ENCODE data around the gene PRRT2.
"Not testable (repeated sequence)": the region's sequence is repeated elsewhere in the genome, so short reads cannot be mapped to it uniquely, and the experiment has no call there.

The PRRT2 gene

DNA sequence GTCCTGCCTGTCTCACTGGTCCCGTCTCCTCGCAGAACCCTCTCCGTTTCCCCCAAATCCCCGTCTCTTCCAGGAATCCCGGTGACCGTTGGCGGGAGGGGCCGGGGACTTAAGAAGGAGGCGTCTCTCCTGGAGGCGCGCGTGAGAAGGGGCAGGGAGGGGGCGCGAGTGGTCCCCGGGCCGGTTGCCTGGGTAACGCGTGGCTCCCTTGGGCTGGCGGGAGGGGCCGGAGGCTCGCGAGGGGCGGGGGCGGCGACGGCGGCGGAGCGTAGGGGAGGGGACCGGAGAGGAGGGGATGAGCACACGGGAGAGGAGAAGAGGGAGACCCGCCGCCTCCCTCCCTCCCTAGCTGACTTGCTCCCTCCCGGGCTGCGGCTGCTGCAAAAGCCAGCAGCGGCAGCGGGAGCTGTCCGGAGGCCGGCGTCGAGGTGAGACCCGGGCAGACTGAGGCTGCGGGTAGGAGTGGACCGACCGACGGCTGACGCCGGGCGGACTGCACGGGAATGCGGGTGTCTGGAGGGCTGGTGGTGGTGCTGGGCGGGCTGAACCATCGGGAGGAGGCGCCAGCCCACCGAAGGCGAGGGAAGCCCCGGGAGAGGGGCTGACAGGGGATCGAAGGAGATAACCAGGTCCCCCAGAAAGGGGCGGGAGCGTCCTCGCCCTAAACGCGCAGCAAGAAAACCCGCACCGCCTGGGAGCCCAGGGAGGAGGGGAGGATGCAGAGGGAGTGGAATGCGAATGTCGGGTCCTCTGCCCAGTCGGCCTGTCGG, at the start of gene PRRT2:
Gene PRRT2 (plus strand): TSS at position 298 of the 770 bp plus-strand sequence. CDS start 862 bp downstream, outside the sequence.
- no peak for DNase-seq (ENCODE audit: low read depth)

DNA sequence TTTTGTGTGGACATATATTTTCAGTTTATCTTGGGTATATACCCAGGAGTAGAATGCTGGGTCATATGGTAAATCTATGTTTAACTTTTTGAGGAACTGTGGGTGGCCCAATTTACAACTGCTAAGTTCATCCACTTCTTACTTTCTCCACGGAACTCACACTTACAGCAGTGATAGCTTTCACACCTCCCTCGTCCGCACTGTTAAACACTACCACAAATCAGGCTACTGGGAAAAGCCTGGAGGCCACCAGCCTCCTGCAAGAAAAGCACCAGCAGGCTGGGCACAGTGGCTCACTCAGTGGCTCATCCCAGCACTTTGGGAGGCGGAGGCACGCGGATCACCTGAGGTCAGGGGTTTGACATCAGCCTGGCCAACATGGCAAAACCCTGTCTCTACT, 48.7 kb upstream of the PRRT2 start:
- no peak for DNase-seq (ENCODE audit: low read depth)

DNA sequence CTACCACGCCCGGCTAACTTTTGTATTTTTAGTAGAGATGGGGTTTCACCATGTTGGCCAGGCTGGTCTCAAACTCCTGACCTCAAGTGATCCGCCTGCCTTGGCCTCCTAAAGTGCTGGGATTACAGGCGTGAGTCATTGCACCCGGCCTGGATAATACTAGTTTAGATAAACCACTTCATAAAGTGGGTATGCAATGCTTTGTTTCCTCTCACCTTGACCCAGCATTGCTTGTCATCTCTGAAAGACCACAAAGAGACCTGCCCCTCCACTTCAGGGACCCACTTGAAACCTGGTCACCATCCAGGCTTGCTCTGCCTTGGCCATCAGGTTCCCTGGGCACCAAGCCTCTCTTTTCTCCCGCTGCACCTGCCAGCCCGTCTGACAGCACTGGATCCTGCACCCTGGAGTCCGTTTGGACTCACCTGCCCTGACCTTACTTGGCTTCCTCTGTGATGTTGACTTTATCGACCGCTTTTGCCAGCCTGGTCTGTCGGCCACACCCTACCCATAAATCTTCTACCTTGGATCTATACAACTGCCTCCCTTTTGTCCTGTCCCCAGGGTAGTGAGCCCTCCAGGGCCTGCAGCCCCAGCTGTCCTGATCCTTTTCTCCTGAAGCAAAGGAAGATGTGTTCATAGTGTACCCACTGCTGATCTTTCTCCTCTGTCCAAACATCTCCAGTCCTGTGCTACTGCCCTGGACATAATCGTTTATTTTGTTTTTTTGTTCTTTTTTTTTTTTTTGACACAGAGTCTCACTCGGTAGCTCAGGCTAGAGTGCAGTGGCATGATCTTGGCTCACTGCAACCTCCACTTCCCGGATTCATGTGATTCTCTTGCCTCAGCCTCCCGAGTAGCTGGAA, 46.6 kb upstream of the PRRT2 start:
- no peak for DNase-seq (ENCODE audit: low read depth)

DNA sequence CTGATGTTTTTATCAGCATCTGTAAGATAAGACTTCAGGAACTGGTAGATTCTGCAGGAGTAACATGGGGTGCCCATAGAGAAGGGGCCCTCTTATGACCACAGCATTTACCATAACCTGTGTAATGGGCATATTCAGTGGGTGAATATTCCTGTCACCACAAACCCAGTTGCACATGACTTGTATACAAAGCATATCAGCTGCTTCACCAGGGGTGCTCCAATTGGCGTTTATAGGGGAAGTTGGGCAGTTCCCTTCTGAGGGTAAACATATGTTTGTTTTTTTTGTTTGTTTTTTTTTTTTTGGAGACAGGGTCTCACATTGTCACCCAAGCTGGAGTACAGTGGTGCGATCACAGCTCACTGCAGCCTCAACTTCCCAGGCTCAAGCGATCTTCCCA, 45.4 kb upstream of the PRRT2 start:
- DNase-seq (ENCODE audit: low read depth): no peak

DNA sequence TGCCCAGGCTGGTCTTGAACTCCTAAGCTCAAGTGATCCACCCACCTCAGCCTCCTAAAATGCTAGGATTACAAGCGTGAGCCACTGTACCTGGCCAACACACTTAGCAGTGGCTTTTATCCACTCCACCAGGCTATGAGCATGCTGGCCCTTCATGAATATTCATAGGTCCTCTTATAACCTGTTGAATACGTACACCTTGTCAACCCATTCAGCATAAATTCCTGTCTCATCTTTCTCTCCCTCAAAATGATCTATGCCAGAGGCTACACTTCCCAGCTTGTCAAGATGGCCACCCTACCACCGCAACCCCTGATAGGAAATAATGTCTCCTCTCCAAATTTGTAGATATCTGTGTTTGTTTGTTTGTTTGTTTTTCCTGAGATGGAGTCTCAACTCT, 44.9 kb upstream of the PRRT2 start:
- DNase-seq (ENCODE audit: low read depth): no peak

DNA sequence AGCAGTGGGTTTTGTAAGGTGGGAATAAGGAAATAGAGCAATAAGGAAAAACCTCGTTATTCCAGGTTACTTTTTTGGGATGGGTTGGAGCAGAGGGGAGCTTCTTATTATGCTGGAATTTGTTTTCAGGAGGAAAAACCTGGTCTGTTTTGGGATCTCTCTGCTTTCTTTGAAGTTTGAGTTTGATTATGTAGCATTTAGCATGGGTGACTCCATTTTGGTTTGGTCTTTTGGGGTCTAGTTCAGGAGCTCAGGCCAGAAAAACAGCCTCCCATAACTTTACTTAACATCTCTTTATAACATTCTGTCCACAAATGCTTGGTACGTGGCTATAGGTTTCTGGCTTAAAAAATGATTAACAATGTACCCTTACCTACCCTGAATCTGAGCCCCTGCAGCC, 42.5 kb upstream of the PRRT2 start:
- no peak for DNase-seq (ENCODE audit: low read depth)

DNA sequence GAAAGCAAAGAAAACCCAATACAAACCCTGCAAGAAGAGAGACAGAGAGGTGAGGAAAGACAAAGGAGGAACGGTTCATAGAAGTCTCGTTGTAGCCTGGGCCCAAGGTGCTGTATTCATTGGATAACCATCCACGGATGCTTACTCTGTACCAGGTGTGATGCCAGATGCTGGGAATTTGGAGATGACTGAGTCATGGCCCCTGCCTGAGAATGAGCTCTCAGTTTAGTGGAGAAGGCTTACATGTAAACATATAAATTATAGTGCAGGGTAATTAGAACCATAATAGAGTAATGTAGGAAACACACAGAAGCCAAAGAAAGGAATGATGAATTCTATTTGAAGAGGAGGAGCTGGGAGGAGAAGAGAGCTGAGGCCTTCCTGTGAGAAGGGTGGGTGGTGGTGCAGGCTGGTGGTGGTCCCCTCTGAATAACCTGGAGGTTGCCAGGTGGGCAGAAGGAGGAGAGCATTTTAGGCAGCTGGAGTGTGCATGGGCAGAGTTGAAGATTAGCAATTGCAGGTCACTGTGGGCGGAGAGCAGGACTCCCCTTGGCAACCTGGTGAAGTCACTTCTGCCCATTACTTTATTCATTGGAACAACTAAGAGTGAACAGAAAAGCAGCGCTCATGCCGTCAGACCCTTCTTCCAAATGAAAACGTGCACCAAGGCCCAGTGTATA, 41.6 kb upstream of the PRRT2 start:
- no peak for DNase-seq (ENCODE audit: low read depth)

DNA sequence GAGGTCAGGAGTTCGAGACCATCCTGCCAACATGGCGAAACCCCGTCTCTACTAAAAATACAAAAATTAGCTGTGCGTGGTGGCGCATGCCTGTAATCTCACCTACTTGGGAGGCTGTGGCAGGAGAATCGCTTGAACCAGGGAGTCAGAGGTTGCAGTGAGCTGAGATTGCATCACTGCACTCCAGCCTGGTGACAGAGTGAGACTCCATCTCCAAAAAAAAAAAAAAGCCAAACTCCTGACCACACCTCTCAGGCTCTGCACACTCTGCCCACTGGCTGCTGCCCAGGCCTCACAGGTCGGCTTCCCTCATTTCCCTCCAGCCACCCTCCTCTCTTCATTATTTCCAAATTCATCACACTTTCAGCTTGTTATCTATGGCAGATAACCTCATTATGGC, 39.7 kb upstream of the PRRT2 start:
- DNase-seq (ENCODE audit: low read depth): not testable (repeated sequence)

DNA sequence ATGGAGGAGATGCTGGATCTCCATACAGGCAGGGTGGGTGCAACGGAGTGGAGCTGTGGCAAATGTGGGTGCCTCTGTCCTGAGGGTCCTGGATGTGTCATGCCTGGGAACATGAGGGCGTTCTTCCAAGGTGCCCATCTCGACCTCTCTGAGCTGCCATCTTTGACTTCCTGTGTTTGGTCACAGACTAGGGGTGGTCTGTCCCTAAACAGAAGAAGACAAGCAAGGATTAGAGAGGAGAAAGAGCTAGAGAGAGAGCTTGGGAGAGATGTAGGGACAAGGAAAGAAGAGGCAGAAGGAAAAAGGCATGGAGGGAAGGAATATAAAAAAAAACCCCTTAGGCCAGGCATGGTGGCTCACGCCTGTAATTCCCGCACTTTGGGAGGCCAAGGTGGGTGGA, 37.3 kb upstream of the PRRT2 start:
- DNase-seq (ENCODE audit: low read depth): no peak

DNA sequence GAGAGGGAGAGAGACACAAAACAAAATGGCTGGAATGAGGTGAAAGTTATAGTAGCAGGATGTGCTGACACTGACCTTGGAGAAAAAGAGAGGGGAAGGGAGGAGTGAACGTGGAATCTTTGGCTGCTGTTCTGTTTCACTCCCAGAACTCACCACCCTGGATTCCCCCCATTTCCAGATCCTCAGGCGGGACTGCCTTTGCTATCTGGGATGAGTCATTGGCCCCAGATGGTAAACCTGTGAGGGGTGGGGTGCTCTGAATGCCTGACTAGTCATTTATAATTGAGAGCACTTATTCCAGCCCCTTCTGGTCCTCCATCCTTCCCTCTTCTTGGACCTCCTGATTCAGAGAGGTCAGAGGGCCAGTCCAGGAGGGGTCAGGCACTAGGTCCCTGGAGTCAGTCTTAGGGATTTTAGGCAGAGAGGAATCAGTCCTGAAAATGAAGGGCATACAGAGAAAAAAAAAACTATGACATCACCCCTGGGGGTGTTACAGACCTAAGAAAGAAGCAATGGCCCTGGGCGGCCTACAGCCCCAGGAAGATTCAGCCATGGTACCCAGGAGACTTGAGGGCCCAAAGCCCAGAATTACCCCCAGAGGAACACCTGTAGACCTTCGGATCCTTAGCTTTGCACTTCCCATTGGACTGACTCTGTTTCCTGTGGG, 36.1 kb upstream of the PRRT2 start:
- DNase-seq (ENCODE audit: low read depth): no peak

DNA sequence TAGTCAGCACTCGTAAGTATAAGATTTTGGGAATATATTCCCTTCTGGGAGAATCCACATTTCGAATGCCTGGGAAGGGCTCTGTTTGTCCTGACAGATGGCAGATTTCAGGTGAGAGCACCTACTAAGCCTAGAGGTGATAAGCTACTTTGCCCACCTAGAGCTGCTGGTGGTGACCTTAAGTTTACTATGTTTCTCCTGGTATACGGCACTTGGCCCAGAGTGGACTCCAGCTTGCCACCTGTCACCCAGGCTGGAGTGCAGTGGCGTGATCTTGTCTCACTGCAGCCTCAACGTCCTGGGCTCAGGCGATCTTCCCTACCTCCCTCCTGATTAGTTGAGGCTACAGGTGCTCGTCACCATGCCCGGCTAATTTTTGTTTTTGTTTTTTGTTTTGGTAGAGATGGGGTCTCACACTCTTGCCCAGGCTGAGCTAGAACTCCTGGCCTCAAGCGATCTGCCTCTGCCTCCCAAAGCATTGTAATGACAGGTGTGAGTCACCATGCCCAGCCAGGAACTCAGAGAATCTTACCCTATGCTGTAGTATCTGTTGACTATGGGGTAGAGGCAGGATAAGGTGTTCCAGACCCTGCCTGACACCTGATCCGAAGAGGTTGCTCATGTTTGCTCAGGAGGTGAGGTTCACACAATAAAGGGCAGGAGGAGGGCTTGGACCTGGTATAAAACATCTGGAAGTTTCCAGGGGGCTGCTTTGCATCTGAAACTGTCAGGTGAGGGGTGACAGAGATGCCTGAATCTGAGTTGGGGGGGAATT, 34.2 kb upstream of the PRRT2 start, which contains the start of gene ZG16:
Gene ZG16 (plus strand): TSS at position 681 of the 775 bp plus-strand sequence. CDS start 1,011 bp downstream, outside the sequence.
- no peak for DNase-seq (ENCODE audit: low read depth)

DNA sequence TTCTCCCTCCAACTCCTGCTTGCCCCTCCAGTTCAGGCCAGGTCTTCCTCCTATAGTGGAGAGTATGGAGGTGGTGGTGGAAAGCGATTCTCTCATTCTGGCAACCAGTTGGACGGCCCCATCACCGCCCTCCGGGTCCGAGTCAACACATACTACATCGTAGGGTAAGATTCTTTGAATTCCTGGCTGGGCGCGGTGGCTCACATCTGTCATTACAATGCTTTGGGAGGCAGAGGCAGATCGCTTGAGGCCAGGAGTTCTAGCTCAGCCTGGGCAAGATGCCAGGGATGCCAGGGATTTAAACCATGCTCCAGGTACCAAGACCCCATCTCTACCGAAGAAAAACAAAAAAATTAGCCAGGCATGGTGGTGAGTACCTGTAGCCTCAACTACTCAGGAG, 32.5 kb upstream of the PRRT2 start:
- no peak for DNase-seq (ENCODE audit: low read depth)

DNA sequence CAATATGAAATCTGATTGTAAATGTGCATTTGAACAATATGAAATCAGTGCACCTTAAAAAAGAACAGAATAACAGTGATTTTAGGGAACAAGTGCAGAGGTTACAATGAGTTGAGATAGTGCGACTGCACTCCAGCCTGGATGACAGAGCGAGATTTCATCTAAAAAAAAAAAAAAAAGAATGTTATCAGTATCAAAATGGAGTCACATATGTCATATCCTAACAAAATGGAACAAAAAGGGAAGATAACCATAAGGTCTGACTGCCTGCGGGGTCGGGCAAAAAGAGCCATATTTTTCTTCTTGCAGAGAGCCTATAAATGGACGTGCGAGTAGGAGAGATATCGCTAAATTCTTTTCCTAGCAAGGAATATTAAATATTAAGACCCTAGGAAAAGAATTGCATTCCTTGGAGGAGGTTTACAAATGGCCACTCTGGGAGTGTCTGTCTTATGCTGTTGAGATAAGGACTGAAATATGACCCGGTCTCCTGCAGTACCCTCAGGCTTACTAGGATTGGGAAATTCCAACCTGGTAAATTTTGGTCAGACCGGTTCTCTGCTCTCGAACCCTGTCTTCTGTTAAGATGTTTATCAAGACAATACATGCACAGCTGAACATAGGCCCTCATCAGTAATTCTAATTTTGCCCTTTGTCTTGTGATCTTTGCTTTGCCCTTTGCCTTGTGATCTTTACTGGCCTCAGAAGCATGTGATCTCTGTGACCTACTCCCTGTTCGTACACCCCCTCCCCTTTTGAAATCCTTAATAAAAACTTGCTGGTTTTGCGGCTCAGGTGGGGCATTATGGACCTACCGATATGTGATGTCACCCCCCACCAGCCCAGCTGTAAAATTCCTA, 28.7 kb upstream of the PRRT2 start:
- DNase-seq (ENCODE audit: low read depth): not testable (repeated sequence)

DNA sequence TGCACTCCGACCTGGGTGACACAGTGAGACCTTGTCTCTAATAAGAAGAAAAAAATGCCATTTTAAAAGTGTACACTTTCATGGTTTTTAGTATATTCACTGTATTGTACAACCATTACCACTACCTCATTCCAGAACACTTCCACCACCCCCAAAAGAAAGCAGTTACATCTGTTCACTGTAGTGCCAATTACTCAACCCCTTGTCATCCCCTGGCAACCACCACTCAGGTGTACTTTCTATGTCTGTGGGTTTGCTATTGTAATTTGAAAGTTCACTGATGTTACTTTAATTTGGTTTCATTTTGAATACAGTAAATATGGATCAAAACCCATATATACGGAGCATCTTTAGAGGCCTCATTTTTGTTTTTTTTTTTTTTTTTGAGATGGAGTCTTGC, 27.8 kb upstream of the PRRT2 start:
- DNase-seq (ENCODE audit: low read depth): no peak

DNA sequence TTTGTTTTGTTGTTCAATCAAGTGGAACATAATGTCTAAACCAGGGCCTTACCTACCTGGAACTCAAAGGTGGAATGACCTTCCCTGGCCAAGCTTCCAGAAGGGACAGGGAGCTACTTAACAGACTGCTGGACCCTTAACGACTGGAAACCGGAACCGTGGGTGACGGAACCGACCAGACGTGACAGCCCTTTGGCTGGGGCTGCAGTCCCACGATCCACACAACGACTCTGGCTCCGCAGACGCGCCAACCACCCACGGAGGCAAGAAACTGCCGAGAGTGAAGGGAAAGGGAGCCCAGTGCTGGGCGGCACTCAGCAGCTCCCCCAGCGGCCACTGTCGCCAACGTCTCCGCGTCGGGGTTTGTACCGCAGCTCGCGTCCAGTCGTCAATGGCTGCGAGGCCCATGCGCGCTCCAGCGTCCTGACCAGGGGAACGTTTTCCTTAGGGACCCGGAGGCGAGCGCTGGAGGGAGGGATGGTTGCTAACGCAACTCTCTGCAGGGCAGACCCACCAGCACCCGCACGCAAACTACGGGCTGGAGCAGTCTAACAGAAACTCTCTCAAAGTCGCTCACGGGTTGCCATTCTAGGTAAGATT, 27.0 kb upstream of the PRRT2 start:
- DNase-seq (ENCODE audit: low read depth): peak; percentile 63

DNA sequence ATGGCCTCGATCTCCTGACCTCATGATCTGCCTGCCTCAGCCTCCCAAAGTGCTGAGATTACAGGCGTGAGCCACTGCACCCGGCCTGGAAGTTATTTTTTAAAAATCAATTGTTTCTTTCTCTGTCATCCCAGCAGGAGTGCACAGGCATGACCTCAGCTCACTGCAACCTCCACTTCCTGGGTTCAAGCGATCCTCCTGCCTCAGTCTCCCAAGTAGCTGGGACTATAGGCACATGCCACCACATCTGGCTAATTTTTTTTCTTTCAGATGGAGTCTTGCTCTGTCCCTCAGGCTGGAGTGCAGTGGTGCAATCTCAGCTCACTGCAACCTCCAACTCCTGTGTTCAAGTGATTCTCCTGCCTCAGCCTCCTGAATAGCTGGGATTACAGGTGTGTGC, 24.8 kb upstream of the PRRT2 start:
- DNase-seq (ENCODE audit: low read depth): not testable (repeated sequence)

DNA sequence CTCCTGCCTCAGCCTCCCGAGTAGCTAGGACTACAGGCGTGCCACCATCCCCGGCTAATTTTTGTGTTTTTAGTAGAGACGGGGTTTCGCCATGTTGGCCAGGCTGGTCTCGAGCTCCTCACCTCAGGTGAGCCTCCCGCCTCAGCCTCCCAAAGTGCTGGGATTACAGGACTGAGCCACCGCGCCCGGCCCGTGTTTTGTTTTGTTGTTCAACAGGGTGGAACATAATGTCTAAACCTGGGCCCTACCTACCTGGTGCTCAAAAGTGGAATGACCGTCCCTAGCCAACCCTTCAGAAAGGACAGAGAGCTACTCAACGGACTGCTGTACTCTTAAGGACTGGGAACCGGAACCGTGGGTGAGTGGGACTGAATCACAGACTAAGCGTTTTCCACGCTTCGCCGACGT, 22.2 kb upstream of the PRRT2 start:
- DNase-seq (ENCODE audit: low read depth): no peak

DNA sequence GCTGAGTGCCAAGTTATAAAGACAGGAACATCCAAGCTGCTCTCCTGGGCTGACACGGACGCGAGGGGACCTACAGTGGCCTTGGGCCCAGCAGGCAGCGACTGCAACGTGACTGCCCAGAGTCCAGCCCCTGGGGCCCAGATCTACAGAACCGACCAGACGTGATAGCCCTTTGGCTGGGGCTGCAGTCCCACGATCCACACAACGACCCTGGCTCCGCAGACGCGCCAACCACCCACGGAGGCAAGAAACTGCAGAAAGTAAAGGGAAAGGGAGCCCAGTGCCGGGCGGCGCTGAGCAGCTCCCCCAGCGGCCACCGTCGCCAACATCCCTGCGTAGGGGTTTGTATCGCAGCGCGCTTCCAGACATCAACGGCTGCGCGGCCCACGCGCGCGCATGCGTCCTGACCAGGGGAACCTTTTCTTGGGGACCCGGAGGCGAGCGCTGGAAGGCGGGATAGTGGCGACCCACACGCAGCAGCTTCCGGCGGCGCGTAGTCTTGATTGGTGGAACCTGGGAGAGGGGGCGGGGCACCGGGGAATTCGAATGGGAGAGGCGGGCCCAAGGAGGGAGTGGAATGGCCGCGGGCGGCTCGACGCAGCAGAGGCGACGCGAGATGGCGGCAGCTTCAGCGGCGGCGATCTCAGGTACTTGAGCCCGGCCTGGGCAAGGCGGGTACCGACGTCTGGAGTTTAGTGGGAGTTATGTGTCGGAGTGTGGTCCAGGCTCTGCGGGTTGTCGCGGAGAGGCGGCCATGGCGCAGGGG, 21.6 kb upstream of the PRRT2 start, which contains the start of gene KIF22:
Gene KIF22 (plus strand): TSS at position 569 of the 766 bp plus-strand sequence. CDS start 9 bp downstream, at position 578.
- DNase-seq (ENCODE audit: low read depth): peak; percentile 99

All from stimulated activated CD4-positive, alpha-beta T cell treated with anti-CD3 and anti-CD28 coated beads, Interleukin-2, amount 100 ng/mL, for 4 hours (primary cell).